GM10847 (cell line): ENCODE measurements around the gene JAG1.

Source experiments
- POLR2A ChIP-seq: IDR thresholded peaks from 2 replicates; pipeline ENCODE4 v1.6.1; 2011; ENCODE audit not compliant: insufficient read length; ENCODE audit errors: extremely low read depth

The JAG1 gene

DNA sequence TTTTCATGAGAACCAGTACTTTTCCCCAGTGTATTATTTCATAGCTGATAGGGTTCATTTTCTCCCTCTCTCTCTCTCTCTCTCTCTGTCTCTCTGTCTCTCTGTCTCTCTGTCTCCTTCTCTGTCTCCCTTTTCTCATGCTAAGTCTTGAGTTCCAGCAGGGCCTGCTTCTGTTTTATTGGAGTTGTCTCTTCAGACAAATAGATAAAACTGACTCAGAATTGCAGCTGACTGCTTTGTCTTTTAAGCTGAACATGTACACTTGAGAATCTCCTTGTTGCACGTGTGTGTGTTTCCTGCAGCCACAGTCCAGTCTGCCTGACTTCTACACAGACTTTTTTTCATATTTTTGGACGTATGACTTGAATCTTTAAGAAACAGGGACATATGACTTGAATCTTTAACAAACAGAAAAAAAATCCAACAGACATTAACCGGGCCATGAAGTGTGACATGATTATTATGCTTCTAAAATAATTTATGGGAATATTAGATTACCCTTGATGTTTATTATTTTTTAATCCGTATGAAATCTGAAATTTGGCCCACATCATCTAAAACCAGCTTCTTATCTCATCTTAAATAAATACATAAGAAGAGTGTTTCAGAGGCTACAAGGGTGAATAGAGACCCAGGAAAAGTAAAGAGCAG, 71.5 kb downstream of the JAG1 start:
- TF ChIP-seq POLR2A, result no peak

DNA sequence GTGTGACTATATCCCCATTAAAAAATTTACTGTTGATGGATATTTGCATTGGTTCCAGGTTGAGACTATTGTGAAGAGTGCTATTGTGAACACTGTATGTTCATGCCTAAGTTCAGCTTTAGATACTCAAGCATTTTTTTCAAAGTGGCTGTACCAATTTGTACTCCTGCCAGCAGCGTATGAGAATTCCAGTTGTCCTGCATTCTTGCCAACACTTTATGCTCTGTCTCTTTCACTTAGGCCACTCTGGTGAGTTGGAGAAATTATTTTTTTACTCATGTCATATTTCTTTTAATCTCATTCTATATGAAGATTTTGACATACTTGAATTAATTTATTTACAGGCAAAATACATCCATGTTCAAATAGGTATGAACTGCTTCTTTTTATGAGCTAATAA, 76.2 kb downstream of the JAG1 start:
- TF ChIP-seq POLR2A, result no peak

DNA sequence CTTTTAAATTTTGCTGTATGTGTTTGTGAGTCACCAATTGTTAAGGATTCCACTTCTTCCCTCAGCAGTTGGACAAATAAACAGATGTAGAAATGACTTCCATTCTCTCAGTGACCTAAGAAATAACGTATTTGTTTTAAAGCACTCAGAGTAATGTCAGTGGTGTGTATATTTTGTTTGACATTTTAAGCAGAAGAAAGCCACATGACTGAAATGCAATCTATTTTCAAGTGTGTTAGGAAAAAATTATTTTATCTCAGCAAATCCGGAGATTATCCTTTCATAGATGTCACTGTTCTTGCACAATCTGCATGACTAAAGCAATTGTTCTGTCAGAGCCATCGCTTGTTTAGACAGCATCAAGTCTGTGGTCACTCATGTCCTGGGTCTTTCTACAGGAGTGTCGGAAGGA, 77.1 kb downstream of the JAG1 start:
- TF ChIP-seq POLR2A, result no peak

DNA sequence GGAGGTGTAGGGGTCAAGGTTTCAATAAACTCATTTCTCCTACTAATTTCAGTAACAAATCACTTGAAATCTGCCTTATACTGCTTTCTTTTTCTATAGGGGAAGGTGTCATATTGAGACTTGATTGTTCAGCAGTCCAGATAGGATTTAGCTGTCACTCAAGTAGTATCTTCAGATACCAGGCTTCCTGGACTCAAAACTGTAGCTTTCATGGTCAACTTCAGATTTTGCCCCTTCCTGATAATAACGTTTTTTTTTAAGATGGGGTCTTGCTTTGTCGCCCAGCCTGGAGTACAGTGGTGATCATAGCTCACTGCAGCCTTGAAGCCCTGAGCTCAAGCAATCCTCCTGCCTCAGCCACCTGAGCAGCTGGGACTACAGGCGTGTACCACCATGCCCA, 77.8 kb downstream of the JAG1 start:
- TF ChIP-seq POLR2A, result no peak

DNA sequence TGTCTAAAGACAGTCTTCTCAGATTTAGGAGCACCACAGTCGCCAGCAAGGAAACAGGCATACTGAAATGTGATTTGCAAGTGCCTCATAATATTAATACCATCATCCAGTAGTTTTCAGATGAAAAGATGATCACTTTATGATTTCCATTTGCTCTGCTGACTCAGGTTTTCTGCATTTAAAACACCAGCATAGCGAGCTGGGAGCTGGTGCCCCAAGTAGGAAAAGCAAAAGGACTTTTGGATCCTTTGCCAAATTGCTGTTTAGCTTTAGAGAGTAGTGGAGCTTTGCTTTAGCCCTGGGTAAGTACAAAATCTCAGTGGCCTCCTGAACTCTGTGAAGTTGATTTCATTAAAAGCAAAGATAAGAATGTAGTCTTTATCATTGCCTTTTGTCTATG, 78.5 kb downstream of the JAG1 start:
- no peak for TF ChIP-seq POLR2A

DNA sequence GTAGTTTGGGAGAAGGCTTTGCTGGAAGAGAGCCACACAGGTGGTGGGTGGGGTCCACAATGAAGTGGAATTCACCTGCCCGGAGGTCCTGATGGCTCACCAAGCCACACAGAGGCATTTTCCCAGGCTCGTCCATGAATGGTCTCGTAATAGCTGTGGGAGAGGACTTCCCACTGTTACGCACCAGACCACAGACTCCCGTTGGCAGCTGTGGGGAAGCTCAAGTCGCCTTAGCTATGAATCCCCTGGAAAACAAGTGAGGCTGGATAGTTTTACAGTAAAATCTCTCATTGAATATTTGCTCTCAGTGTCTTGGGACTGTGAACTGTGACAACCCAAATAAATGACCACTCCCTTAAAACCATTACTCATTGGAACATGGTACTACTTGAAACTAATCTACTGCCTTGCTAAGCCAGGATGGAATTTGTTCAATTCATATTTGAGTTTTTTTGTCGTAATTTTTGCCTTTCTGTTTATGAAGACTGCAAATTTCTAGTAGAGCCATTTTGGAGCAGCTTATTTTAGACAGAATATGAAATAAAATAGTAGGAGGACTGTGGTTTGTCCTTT, 79.4 kb downstream of the JAG1 start:
- TF ChIP-seq POLR2A, result no peak

DNA sequence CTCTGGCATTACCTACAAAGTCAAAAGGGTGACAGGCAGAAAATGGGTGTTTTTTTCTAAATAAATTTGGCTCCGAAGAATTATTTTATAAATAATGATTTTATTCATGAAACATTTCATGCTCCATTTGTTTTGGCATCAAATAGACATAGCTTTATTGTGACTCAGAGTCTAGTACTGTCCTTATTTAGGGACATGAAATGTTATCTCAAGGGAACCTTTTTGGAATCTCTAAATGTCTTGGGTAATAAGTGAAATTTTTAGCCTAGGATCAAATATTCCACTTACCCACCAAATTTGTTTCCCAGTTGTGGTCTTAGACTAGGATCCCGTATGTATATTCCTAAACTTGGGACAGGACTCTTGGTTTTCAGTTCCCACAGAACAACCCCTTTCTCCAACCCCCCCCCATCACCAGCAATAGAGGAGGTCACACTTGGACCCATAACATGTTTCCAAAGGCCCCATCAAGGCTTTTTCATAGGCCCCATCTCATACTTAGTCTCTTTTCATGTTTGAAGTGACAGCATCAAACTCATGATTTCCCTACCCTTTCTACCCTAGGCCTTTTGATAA, 81.8 kb downstream of the JAG1 start:
- TF ChIP-seq POLR2A, result no peak

DNA sequence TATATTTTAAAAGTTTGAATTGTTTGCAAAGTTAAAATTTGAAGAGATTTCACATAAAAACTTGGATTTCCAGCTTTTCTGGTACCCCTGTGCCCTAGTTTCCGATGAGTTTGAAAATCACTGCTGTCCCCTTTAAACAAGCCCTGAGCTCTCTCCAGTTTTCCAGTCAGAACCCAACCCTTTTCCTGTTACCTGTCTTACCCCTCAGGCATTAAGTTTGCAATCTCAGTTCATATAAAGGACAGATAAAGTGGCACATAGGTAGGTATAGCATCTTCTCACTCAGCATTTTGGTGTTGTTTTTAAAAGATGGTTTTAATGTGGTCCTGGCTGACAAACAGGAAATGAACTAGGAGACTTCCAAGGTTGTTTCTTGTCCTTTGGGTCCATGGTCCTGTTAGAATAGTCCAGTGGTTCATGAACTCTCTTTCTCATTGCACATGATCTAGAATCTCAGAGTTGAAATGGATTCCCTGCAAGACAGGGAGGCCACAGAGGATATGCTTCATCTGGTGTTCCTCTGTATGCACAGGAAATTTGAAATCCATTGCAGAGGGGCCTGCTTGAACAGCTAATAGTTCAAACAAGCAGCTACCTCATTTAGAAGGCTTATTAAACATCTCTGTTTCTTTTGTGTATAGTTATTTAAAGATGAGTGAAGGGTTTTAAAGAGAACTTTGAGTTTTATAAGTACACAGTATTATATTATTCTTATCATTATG, 82.7 kb downstream of the JAG1 start:
- no peak for TF ChIP-seq POLR2A
